H1 (cell line): ENCODE data around the gene MMD. TPM values are rescaled to one million over a fixed set of nuclear protein-coding genes. Genes with fewer than 3 reads are reported as not detected.

Experiments used
- CTCF ChIA-PET: fragments of 300-600 bp; sonication (Branson Sonifier 250); formaldehyde crosslinking; loops from one replicate; lab custom pipeline; 2021; ENCODE audit not compliant: partially characterized antibody; lab: Charles Lee
- POLR2A ChIA-PET: fragments of 300-600 bp; sonication (Branson Sonifier 250); formaldehyde crosslinking; loops from one replicate; lab custom pipeline; 2021; ENCODE audit warnings: inconsistent platforms; ENCODE audit not compliant: partially characterized antibody; lab: Charles Lee
- DNase-seq, 2 experiments: peaks; one replicate each; pipeline versions ENCODE4 v3.0.0 to v3.0.0-alpha.2; 2010 to 2022; ENCODE audit warnings: low spot score in 2 of 2, low read depth in 1 of 2, mixed read lengths in 1 of 2
- FAIRE-seq: peaks from 2 replicates; lab custom pipeline; 2011; peaks lifted over from hg19 to GRCh38; lab: Jason Lieb, UNC
- H2AFZ ChIP-seq: 2 replicates; pipeline ENCODE4 v1.8.1; 2012; ENCODE audit warnings: low read length, inconsistent platforms
- H2AK5ac ChIP-seq: 2 replicates; pipeline ENCODE4 v1.6.1; 2013; ENCODE audit warnings: low read depth, low read length
- H2BK120ac ChIP-seq: replicated peaks from 2 replicates; pipeline ENCODE3; 2013; ENCODE audit warnings: low read depth, low read length, inconsistent platforms
- H2BK12ac ChIP-seq: 2 replicates; pipeline ENCODE4 v1.6.1; 2013; ENCODE audit warnings: low read depth, low read length
- H2BK15ac ChIP-seq: 2 replicates; pipeline ENCODE4 v1.6.1; 2013; ENCODE audit warnings: low read length
- H2BK20ac ChIP-seq: 2 replicates; pipeline ENCODE4 v1.6.1; 2013; ENCODE audit warnings: low read length
- H2BK5ac ChIP-seq: 2 replicates; pipeline ENCODE4 v1.6.1; 2013; ENCODE audit warnings: low read depth, low read length
- H3K14ac ChIP-seq: 2 replicates; pipeline ENCODE4 v1.6.1; 2013; ENCODE audit warnings: inconsistent platforms; ENCODE audit not compliant: insufficient read length
- H3K18ac ChIP-seq: 2 replicates; pipeline ENCODE4 v1.6.1; 2013; ENCODE audit warnings: low read length; ENCODE audit errors: extremely low read depth
- H3K23ac ChIP-seq: 2 replicates; pipeline ENCODE4 v1.6.1; 2013; ENCODE audit warnings: inconsistent platforms; ENCODE audit not compliant: insufficient read length
- H3K23me2 ChIP-seq: 2 replicates; pipeline ENCODE4 v1.6.1; 2013; ENCODE audit warnings: low read depth, low read length
- H3K27ac ChIP-seq: 2 replicates; pipeline ENCODE4 v1.6.1; 2011; ENCODE audit warnings: low read depth, low read length, inconsistent platforms
- H3K27me3 ChIP-seq, 4 experiments: replicated peaks in 1 of 4; 1 replicate in 1 of 4; 2 replicates in 3 of 4; pipeline versions ENCODE4 v1.6.1 to v1.8.1; 2011 to 2013; ENCODE audit warnings: low read length in 3 of 4, mild to moderate bottlenecking in 3 of 4, inconsistent platforms in 2 of 4, mixed read lengths in 2 of 4, moderate library complexity in 1 of 4; ENCODE audit not compliant: control insufficient read depth in 3 of 4, insufficient read depth in 3 of 4; ENCODE audit errors: extremely low read depth in 1 of 4
- H3K36me3 ChIP-seq, 4 experiments: 2 replicates each; pipeline versions ENCODE4 v1.6.1 to v1.8.1; 2011 to 2013; ENCODE audit warnings: mild to moderate bottlenecking in 4 of 4, low read length in 3 of 4, moderate library complexity in 2 of 4, control low read depth in 1 of 4, inconsistent platforms in 1 of 4; ENCODE audit not compliant: insufficient read depth in 4 of 4, control insufficient read depth in 2 of 4
- H3K4ac ChIP-seq: replicated peaks from 2 replicates; pipeline ENCODE3; 2013; ENCODE audit warnings: low read length, low read depth, mixed read lengths, inconsistent platforms; ENCODE audit not compliant: insufficient read length
- H3K4me1 ChIP-seq, 4 experiments: replicated peaks in 1 of 4; 1 replicate in 1 of 4; 2 replicates in 3 of 4; pipeline versions ENCODE4 v1.6.1 to v1.8.1; 2011 to 2013; ENCODE audit warnings: low read length in 3 of 4, inconsistent platforms in 2 of 4, mixed read lengths in 1 of 4; ENCODE audit not compliant: insufficient read depth in 4 of 4, control insufficient read depth in 3 of 4
- H3K4me2 ChIP-seq, 2 experiments: 2 replicates each; pipeline versions ENCODE4 v1.6.1 to v1.8.1; 2011 to 2013; ENCODE audit warnings: low read depth in 2 of 2, low read length in 2 of 2, control low read depth in 1 of 2, inconsistent platforms in 1 of 2, mild to moderate bottlenecking in 1 of 2; ENCODE audit not compliant: insufficient read depth in 1 of 2
- H3K4me3 ChIP-seq, 4 experiments: fragments of 200-600, 300-600 bp in 1 of 4; sonication (generic), shearing (Covaris generic), sonication (Bioruptor Twin) in 1 of 4; 2 replicates each; pipeline versions ENCODE4 v1.5.1 to v1.8.1; 2011 to 2016; ENCODE audit warnings: low read length in 4 of 4, low read depth in 3 of 4, control low read depth in 2 of 4, inconsistent platforms in 2 of 4, mild to moderate bottlenecking in 2 of 4, mixed read lengths in 1 of 4, moderate library complexity in 1 of 4; ENCODE audit not compliant: insufficient read depth in 2 of 4; ENCODE audit errors: extremely low read depth in 1 of 4
- H3K56ac ChIP-seq: replicated peaks from 2 replicates; pipeline ENCODE3; 2013; ENCODE audit warnings: low read depth, mild to moderate bottlenecking, mixed read lengths, low read length, inconsistent platforms; ENCODE audit not compliant: insufficient read length
- H3K79me1 ChIP-seq: 2 replicates; pipeline ENCODE4 v1.6.1; 2013; ENCODE audit warnings: low read depth, low read length, control low read depth
- H3K79me2 ChIP-seq, 2 experiments: 2 replicates each; pipeline versions ENCODE4 v1.6.1 to v1.8.1; 2012 to 2013; ENCODE audit warnings: low read length in 2 of 2, mild to moderate bottlenecking in 2 of 2, inconsistent platforms in 1 of 2; ENCODE audit not compliant: insufficient read depth in 2 of 2, control insufficient read depth in 1 of 2
- H3K9ac ChIP-seq, 4 experiments: replicated peaks in 1 of 4; 1 replicate in 1 of 4; 2 replicates in 3 of 4; pipeline versions ENCODE4 v1.6.1 to v1.8.1; 2011 to 2013; ENCODE audit warnings: low read depth in 3 of 4, low read length in 3 of 4, control low read depth in 2 of 4, mild to moderate bottlenecking in 2 of 4, moderate library complexity in 2 of 4, inconsistent platforms in 1 of 4; ENCODE audit errors: extremely low read depth in 1 of 4
- H3K9me3 ChIP-seq, 2 experiments: 2 replicates each; pipeline versions ENCODE4 v1.6.1 to v1.8.1; 2012 to 2013; ENCODE audit warnings: mild to moderate bottlenecking in 2 of 2, moderate library complexity in 2 of 2, control low read depth in 1 of 2, inconsistent platforms in 1 of 2, low read depth in 1 of 2, low read length in 1 of 2, mixed read lengths in 1 of 2; ENCODE audit not compliant: insufficient read depth in 2 of 2
- H4K20me1 ChIP-seq, 2 experiments: replicated peaks in 1 of 2; 2 replicates each; pipeline versions ENCODE3 to v1.8.1; 2011 to 2013; ENCODE audit warnings: inconsistent platforms in 2 of 2, low read length in 2 of 2, mild to moderate bottlenecking in 1 of 2; ENCODE audit not compliant: insufficient read depth in 2 of 2, control insufficient read depth in 1 of 2
- H4K5ac ChIP-seq: 2 replicates; pipeline ENCODE4 v1.6.1; 2013; ENCODE audit warnings: low read length, low read depth, mixed read lengths, inconsistent platforms; ENCODE audit not compliant: insufficient read length
- H4K8ac ChIP-seq: 2 replicates; pipeline ENCODE4 v1.8.0; 2013; ENCODE audit warnings: mild to moderate bottlenecking, moderate library complexity, low read length, inconsistent platforms; ENCODE audit not compliant: insufficient read depth; ENCODE audit errors: extremely low read depth
- H4K91ac ChIP-seq: replicated peaks from 2 replicates; pipeline ENCODE3; 2013; ENCODE audit warnings: low read length, mixed read lengths, inconsistent platforms; ENCODE audit not compliant: insufficient read length
- CREB1 ChIP-seq: IDR thresholded peaks from 2 replicates; pipeline ENCODE4 v1.6.1; 2012; ENCODE audit warnings: inconsistent platforms
- CTCF ChIP-seq, 3 experiments: IDR thresholded peaks; 1 replicate in 2 of 3; 2 replicates in 1 of 3; pipeline versions ENCODE4 v1.5.1 to v1.6.1; 2011; ENCODE audit warnings: low read length in 3 of 3, mild to moderate bottlenecking in 3 of 3, inconsistent platforms in 2 of 3, low read depth in 1 of 3, moderate library complexity in 1 of 3; ENCODE audit not compliant: insufficient read depth in 1 of 3; ENCODE audit errors: control extremely low read depth in 1 of 3
- KDM4A ChIP-seq: IDR thresholded peaks from one replicate; pipeline ENCODE4 v1.7.1; 2012; ENCODE audit warnings: low read depth, mild to moderate bottlenecking, moderate library complexity, low read length, inconsistent platforms; ENCODE audit not compliant: severe bottlenecking
- RAD21 ChIP-seq, 2 experiments: IDR thresholded peaks in 1 of 2; conservative IDR thresholded peaks in 1 of 2; 2 replicates each; pipeline ENCODE4 v1.6.1; 2011; ENCODE audit warnings: low read depth in 2 of 2, low read length in 2 of 2, improper control_type of control experiment in 1 of 2, inconsistent platforms in 1 of 2, mild to moderate bottlenecking in 1 of 2, moderate library complexity in 1 of 2
- SIN3A ChIP-seq, 2 experiments: IDR thresholded peaks in 1 of 2; conservative IDR thresholded peaks in 1 of 2; 2 replicates each; pipeline ENCODE4 v1.6.1; 2011 to 2012; ENCODE audit warnings: low read length in 2 of 2, improper control_type of control experiment in 1 of 2, low read depth in 1 of 2, mild to moderate bottlenecking in 1 of 2
- YY1 ChIP-seq: IDR thresholded peaks from 2 replicates; pipeline ENCODE4 v1.6.1; 2011; ENCODE audit warnings: low read depth, mild to moderate bottlenecking, low read length
- WGBS, 2 experiments: shearing (Covaris generic) in 1 of 2; methylation state at CpG; one replicate each; pipeline versions ENCODE4 v1.1.6 to v1.1.7; 2013 to 2015; ENCODE audit warnings: low lambda C conversion rate in 2 of 2, mixed read lengths in 2 of 2, inconsistent platforms in 1 of 2, low coverage in 1 of 2, missing lambda C conversion rate in 1 of 2; ENCODE audit not compliant: insufficient replicate concordance in 2 of 2, insufficient coverage in 1 of 2, insufficient read length in 1 of 2; ENCODE audit errors: extremely low coverage in 1 of 2, missing lambda C conversion rate in 1 of 2; 5-methylcytosine and 5-hydroxymethylcytosine counted together
- polyA plus RNA-seq, 7 experiments: library from polyadenylated mRNA; depleted of rRNA in 3 of 7; stranded (reverse) in 5 of 7; unstranded in 2 of 7; fragments of >200 nt in 5 of 7; fragments of 200-250 nt in 2 of 7; gene quantifications; 1 replicate in 5 of 7; 2 replicates in 1 of 7; 4 replicates in 1 of 7; pipeline versions ENCODE4 v1.2.1 to v1.2.3, GENCODE V29; 2011 to 2013; ENCODE audit warnings: missing spikeins in 2 of 7, mixed read lengths in 2 of 7
- total RNA-seq: library from RNA; stranded (reverse); fragmentation: NEBNext Ultra II Directional; extraction: Animal tissue kit (Norgen Biotek cat#: 25700); gene quantifications from 2 replicates; pipeline ENCODE4 v1.2.1, GENCODE V29; 2021

The MMD gene
- total and polyA plus RNA-seq, 2 of the 8 experiments (the other 6 are each of a cell fraction or from before 2014, with no cell fraction given): 28.2 to 37.8 TPM

GRCh38 chr17:55356434-55357328 lies 65.0 kb downstream of the MMD start:
- no peaks in the 10 kb centered on the region for H3K36me3 ChIP-seq
- no peaks in the 10 kb centered on the region for H4K20me1 ChIP-seq
- CTCF ChIA-PET: interaction anchor here (0.6 to 6.0 kb wide), 44 partner anchors 10 to 473 kb away, joined by 3 to 40 read pairs (median 4); partner anchors contain the start of gene SMIM36
- no peaks in the 10 kb centered on the region for H3K79me2 ChIP-seq
- no peak overlapping the region for H3K4ac ChIP-seq
- H4K91ac ChIP-seq: no peak overlapping the region
- no peak overlapping the region for H3K23ac ChIP-seq
- WGBS, 2 experiments: 31% methylated on average over 3 of the region's 3 CpGs; no CpG with 5 or more reads in 1 of the 2 experiments
- H2AFZ ChIP-seq: peak overlapping the region; percentile 98
- H4K5ac ChIP-seq: no peak overlapping the region
- H3K4me1 ChIP-seq: peaks cover 0 to 4% (median under 1%) of the 10 kb centered on the region in 4 experiments; a peak in 3 of 7 replicates
- H3K27me3 ChIP-seq: no peaks in the 10 kb centered on the region; a peak in 1 of 7 replicates
- no peak overlapping the region for H3K56ac ChIP-seq
- POLR2A ChIA-PET: no interaction called here
- H4K8ac ChIP-seq: no peak overlapping the region
- no peaks in the 10 kb centered on the region for H3K23me2 ChIP-seq
- H3K9ac ChIP-seq: no peak overlapping the region
- H3K14ac ChIP-seq: no peak overlapping the region
- H3K79me1 ChIP-seq: no peaks in the 10 kb centered on the region
- peak overlapping the region; percentile 12 to 43; a peak in 2 of 4 replicates for H3K4me2 ChIP-seq
- H3K18ac ChIP-seq: no peak overlapping the region
- H3K9me3 ChIP-seq: peaks cover 0 to 5% of the 10 kb centered on the region in 2 experiments; a peak in 1 of 4 replicates
- no peak overlapping the region for H3K4me3 ChIP-seq
- H2BK120ac ChIP-seq: no peak overlapping the region
- H2BK5ac ChIP-seq: no peak overlapping the region
- FAIRE-seq: peak; percentile 97
- H2AK5ac ChIP-seq: no peak overlapping the region
- no peak overlapping the region for H2BK15ac ChIP-seq
- H2BK20ac ChIP-seq: no peak overlapping the region
- no peak overlapping the region for H2BK12ac ChIP-seq
- no peak overlapping the region for H3K27ac ChIP-seq
- peak; percentile 51 to 84 for DNase-seq
- TF ChIP-seq YY1 (0 out of 2 replicates have a peak, but pooled peaks have one; percentile 45), RAD21 (IDR thresholded peaks at IDR 0.05 in 1 of 2, conservative IDR thresholded peaks at IDR 0.05 in 1 of 2; ENCODE audit: low read depth in 2 of 2, low read length in 2 of 2) (peak; percentile 84 to 90), SIN3A (conservative IDR thresholded peaks at IDR 0.05 in 1 of 2, IDR thresholded peaks at IDR 0.05 in 1 of 2; ENCODE audit: low read depth in 1 of 2, low read length in 2 of 2) (0 out of 4 replicates have a peak, but pooled peaks of 1 of the 2 experiments have one; percentile 50), CREB1 (peak; percentile 56), CTCF (IDR thresholded peaks at IDR 0.05; ENCODE audit: control extremely low read depth in 1 of 3, insufficient read depth in 1 of 3, low read depth in 1 of 3, low read length in 3 of 3) (peak in 2 of 3 experiments; percentile 76 to 92; a peak in 3 of 4 replicates), KDM4A (no peak)
